ENCODE results near the gene BRD9.

Gene BRD9

GRCh38 chr5:902129-902916 lies 9.7 kb upstream of the BRD9 start:
- no peaks in the 10 kb centered on the region for H3K27me3 ChIP-seq (ENCODE audit: insufficient read depth, poor library complexity, severe bottlenecking)
- no peak overlapping the region for H3K4me3 ChIP-seq (replicated peaks; ENCODE audit: insufficient read depth, low read length)
- DNase-seq (ENCODE audit: low read depth in 1 of 2, low spot score in 1 of 2), result no peak
- TF ChIP-seq CTCF (IDR thresholded peaks at IDR 0.05; ENCODE audit: insufficient read depth, low read length) (no peak), REST (IDR thresholded peaks at IDR 0.05; ENCODE audit: insufficient replicate concordance, low read depth) (no peak), SPI1 (IDR thresholded peaks at IDR 0.05; ENCODE audit: borderline replicate concordance, low read depth) (no peak), POLR2AphosphoS5 (IDR thresholded peaks at IDR 0.05; ENCODE audit: low read depth) (no peak), GABPA (IDR thresholded peaks at IDR 0.05; ENCODE audit: low read depth) (no peak)
- no peak overlapping the region for H3K27ac ChIP-seq (replicated peaks)

- Histone ChIP-seq H3K27me3 (ENCODE audit: insufficient read depth, poor library complexity, severe bottlenecking) (no peaks in the 10 kb centered on the region), H3K4me3 (replicated peaks; ENCODE audit: insufficient read depth, low read length) (no peak overlapping the region), H3K27ac (replicated peaks) (no peak overlapping the region)
- DNase-seq (ENCODE audit: low read depth in 1 of 2, low spot score in 1 of 2), result no peak
- TF ChIP-seq SPI1 (IDR thresholded peaks at IDR 0.05; ENCODE audit: borderline replicate concordance, low read depth), result no peak
- no peak for TF ChIP-seq GABPA (IDR thresholded peaks at IDR 0.05; ENCODE audit: low read depth)
- no peak for TF ChIP-seq REST (IDR thresholded peaks at IDR 0.05; ENCODE audit: insufficient replicate concordance, low read depth)
- no peak for TF ChIP-seq POLR2AphosphoS5 (IDR thresholded peaks at IDR 0.05; ENCODE audit: low read depth)
- TF ChIP-seq CTCF (IDR thresholded peaks at IDR 0.05; ENCODE audit: insufficient read depth, low read length), result no peak
Observed at GRCh38 chr5:900781-901180, 8.2 kb upstream of the BRD9 start.

GRCh38 chr5:893711-894110 lies 1.1 kb upstream of the BRD9 start:
- TF ChIP-seq POLR2AphosphoS5 (IDR thresholded peaks at IDR 0.05; ENCODE audit: low read depth), result no peak
- no peak for TF ChIP-seq SPI1 (IDR thresholded peaks at IDR 0.05; ENCODE audit: borderline replicate concordance, low read depth)
- no peak for TF ChIP-seq GABPA (IDR thresholded peaks at IDR 0.05; ENCODE audit: low read depth)
- TF ChIP-seq CTCF (IDR thresholded peaks at IDR 0.05; ENCODE audit: insufficient read depth, low read length), result no peak
- TF ChIP-seq REST (IDR thresholded peaks at IDR 0.05; ENCODE audit: insufficient replicate concordance, low read depth), result no peak
- Histone ChIP-seq H3K27ac (replicated peaks) (peak overlapping the region; percentile 70; the same call in 1 of the 2 replicates), H3K27me3 (ENCODE audit: insufficient read depth, poor library complexity, severe bottlenecking) (no peaks in the 10 kb centered on the region), H3K4me3 (replicated peaks; ENCODE audit: insufficient read depth, low read length) (peak overlapping the region; percentile 91)
- no peak for DNase-seq (ENCODE audit: low read depth in 1 of 2, low spot score in 1 of 2)

Measured in HL-60 (cell line).